Neuronal stem cell (in vitro differentiated cells): Measurements from ENCODE around the gene TRNP1. TPM values are rescaled to one million over a fixed set of nuclear protein-coding genes. Genes with fewer than 3 reads are reported as not detected.

Source experiments
- DNase-seq: peaks from one replicate; pipeline ENCODE4 v3.0.0-alpha.2; 2013; ENCODE audit warnings: low spot score
- H2AFZ ChIP-seq: one replicate; pipeline ENCODE4 v1.6.1; 2013; ENCODE audit warnings: mild to moderate bottlenecking, low read length, inconsistent platforms
- H2AK5ac ChIP-seq: 2 replicates; pipeline ENCODE4 v1.6.1; 2013; ENCODE audit warnings: low read depth, mild to moderate bottlenecking, inconsistent platforms, low read length, moderate library complexity, mixed read lengths
- H2BK120ac ChIP-seq: 2 replicates; pipeline ENCODE4 v1.6.1; 2013; ENCODE audit warnings: low read depth, mild to moderate bottlenecking, inconsistent platforms, low read length, moderate library complexity, mixed read lengths
- H2BK12ac ChIP-seq: one replicate; pipeline ENCODE4 v1.6.1; 2013; ENCODE audit warnings: low read length, inconsistent platforms
- H2BK15ac ChIP-seq: 2 replicates; pipeline ENCODE4 v1.6.1; 2013; ENCODE audit warnings: mild to moderate bottlenecking, low read length, inconsistent platforms, mixed read lengths
- H2BK5ac ChIP-seq: one replicate; pipeline ENCODE4 v1.6.1; 2013; ENCODE audit warnings: inconsistent platforms, mild to moderate bottlenecking, low read length, moderate library complexity
- H3K14ac ChIP-seq: one replicate; pipeline ENCODE4 v1.6.1; 2013; ENCODE audit warnings: low read length, inconsistent platforms
- H3K18ac ChIP-seq: 2 replicates; pipeline ENCODE4 v1.6.1; 2013; ENCODE audit warnings: low read length, inconsistent platforms
- H3K23ac ChIP-seq: 2 replicates; pipeline ENCODE4 v1.6.1; 2013; ENCODE audit warnings: low read depth, mild to moderate bottlenecking, mixed read lengths, low read length, inconsistent platforms; ENCODE audit not compliant: poor library complexity
- H3K27ac ChIP-seq: replicated peaks from 3 replicates; pipeline ENCODE4 v1.5.1; 2013; ENCODE audit warnings: low read length, inconsistent platforms
- H3K27me3 ChIP-seq, 3 experiments: 2 replicates each; pipeline ENCODE4 v1.6.1; 2013; ENCODE audit warnings: low read length in 3 of 3, mild to moderate bottlenecking in 2 of 3, inconsistent platforms in 1 of 3, low read depth in 1 of 3, mixed read lengths in 1 of 3, moderate library complexity in 1 of 3; ENCODE audit not compliant: control insufficient read depth in 3 of 3, insufficient read depth in 3 of 3
- H3K36me3 ChIP-seq, 2 donors: replicated peaks in 1 of 2; 2 replicates each; pipeline ENCODE4 v1.6.1; 2013; ENCODE audit warnings: low read length in 2 of 2; ENCODE audit not compliant: control insufficient read depth in 2 of 2, insufficient read depth in 2 of 2
- H3K4ac ChIP-seq: 2 replicates; pipeline ENCODE4 v1.6.1; 2013; ENCODE audit warnings: inconsistent platforms, mild to moderate bottlenecking, low read length, moderate library complexity
- H3K4me1 ChIP-seq, 2 donors: 1 replicate in 1 of 2; 2 replicates in 1 of 2; pipeline ENCODE4 v1.6.1; 2013; ENCODE audit warnings: low read length in 2 of 2, low read depth in 1 of 2; ENCODE audit not compliant: control insufficient read depth in 2 of 2, insufficient read depth in 1 of 2
- H3K4me2 ChIP-seq: one replicate; pipeline ENCODE4 v1.6.1; 2013; ENCODE audit warnings: mild to moderate bottlenecking, low read length, inconsistent platforms; ENCODE audit not compliant: insufficient read depth, poor library complexity, severe bottlenecking
- H3K4me3 ChIP-seq, 2 donors: 2 replicates each; pipeline ENCODE4 v1.5.1; 2013; ENCODE audit warnings: low read length in 2 of 2, mild to moderate bottlenecking in 2 of 2, inconsistent platforms in 1 of 2, moderate library complexity in 1 of 2
- H3K79me1 ChIP-seq: one replicate; pipeline ENCODE4 v1.6.1; 2013; ENCODE audit warnings: low read depth, mild to moderate bottlenecking, inconsistent platforms, low read length, moderate library complexity
- H3K9ac ChIP-seq: one replicate; pipeline ENCODE4 v1.6.1; 2013; ENCODE audit warnings: mild to moderate bottlenecking, low read depth, low read length, inconsistent platforms; ENCODE audit not compliant: poor library complexity
- H3K9me3 ChIP-seq, 2 donors: replicated peaks in 1 of 2; 2 replicates each; pipeline versions ENCODE3 to v1.6.1; 2013; ENCODE audit warnings: low read length in 2 of 2, mild to moderate bottlenecking in 2 of 2, inconsistent platforms in 1 of 2, low read depth in 1 of 2, mixed read lengths in 1 of 2, moderate library complexity in 1 of 2; ENCODE audit not compliant: control insufficient read depth in 2 of 2, insufficient read depth in 1 of 2
- H4K8ac ChIP-seq: one replicate; pipeline ENCODE4 v1.6.1; 2013; ENCODE audit warnings: low read depth, mild to moderate bottlenecking, inconsistent platforms, low read length, moderate library complexity
- H4K91ac ChIP-seq: one replicate; pipeline ENCODE4 v1.6.1; 2013; ENCODE audit warnings: low read length, low read depth, mild to moderate bottlenecking, inconsistent platforms; ENCODE audit not compliant: poor library complexity
- WGBS, 2 donors: extraction: QIAGEN DNeasy Blood & Tissue Kit; methylation state at CpG; one replicate each; pipeline ENCODE4 v1.1.7; 2013; ENCODE audit warnings: missing lambda C conversion rate in 2 of 2, mixed read lengths in 1 of 2; ENCODE audit not compliant: insufficient read length in 2 of 2, insufficient replicate concordance in 1 of 2; ENCODE audit errors: extremely low coverage in 2 of 2; 5-methylcytosine and 5-hydroxymethylcytosine counted together
- polyA plus RNA-seq, 2 experiments: library from polyadenylated mRNA; stranded (reverse); fragments of 200-250 nt; gene quantifications; one replicate each; pipeline ENCODE4 v1.2.3, GENCODE V29; 2013

The TRNP1 gene, protein sequence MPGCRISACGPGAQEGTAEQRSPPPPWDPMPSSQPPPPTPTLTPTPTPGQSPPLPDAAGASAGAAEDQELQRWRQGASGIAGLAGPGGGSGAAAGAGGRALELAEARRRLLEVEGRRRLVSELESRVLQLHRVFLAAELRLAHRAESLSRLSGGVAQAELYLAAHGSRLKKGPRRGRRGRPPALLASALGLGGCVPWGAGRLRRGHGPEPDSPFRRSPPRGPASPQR
- polyA plus RNA-seq (2013, experiment 1 of 2), result 1.3 TPM
- polyA plus RNA-seq (2013, experiment 2 of 2), result 1.3 TPM

DNA sequence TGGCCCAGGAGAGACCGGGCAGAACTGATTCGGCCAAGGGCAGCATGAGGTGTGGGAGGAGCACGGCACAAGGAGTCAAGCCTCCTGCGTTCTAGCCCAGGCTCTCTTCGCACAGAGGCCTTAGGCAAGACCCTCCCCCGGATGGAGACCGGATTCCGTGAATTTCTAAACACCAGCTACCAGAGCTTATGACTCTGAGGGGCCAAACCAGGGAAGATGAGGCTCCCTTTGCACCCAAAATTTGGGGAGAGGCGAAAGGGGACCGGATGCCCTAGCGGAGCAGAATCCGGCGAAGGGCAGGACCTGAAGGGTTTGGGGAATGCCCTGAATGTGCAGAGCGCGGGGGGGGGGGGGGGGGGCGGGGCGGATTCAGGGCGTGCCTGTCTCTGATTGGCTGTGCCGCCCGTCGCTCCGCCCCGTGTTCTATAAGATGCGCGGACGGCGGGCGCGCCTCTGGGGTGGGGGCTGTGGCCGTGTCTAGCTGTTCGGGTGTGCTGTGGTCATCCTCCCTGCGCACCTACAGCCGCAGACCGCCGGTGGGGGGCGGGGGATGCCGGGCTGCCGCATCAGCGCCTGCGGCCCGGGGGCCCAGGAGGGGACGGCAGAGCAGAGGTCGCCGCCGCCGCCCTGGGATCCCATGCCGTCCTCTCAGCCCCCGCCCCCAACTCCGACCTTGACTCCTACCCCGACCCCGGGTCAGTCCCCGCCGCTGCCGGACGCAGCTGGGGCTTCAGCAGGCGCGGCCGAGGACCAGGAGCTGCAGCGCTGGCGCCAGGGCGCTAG, at the start of gene TRNP1:
TRNP1 (plus strand) TSS at position 456 of the 783 bp plus-strand sequence; CDS start at position 551, 95 bp downstream.
- no peak within 1 kb of the TSS for H2BK5ac ChIP-seq
- peak; percentile 72 for DNase-seq

GRCh38 chr1:26945138-26945537, 48.4 kb upstream of the TRNP1 start:
- WGBS, 2 donors, result no CpG with 5 or more reads among the region's 2 CpGs
- no peak overlapping the region for H3K9ac ChIP-seq
- no peak overlapping the region for H2BK15ac ChIP-seq
- no peak overlapping the region for H3K4ac ChIP-seq
- no peak overlapping the region for H3K27ac ChIP-seq
- no peak overlapping the region for H2BK12ac ChIP-seq
- H3K79me1 ChIP-seq, result peaks cover 4% of the 10 kb centered on the region
- peaks cover 42 to 60% of the 10 kb centered on the region in 2 donors for H3K36me3 ChIP-seq
- no peaks in the 10 kb centered on the region for H3K4me1 ChIP-seq
- H2BK5ac ChIP-seq, result no peak overlapping the region
- no peak overlapping the region for H3K4me3 ChIP-seq
- H2BK120ac ChIP-seq, result no peak overlapping the region
- no peak overlapping the region for H3K14ac ChIP-seq
- no peak overlapping the region for H3K4me2 ChIP-seq
- H4K91ac ChIP-seq, result no peak overlapping the region
- H3K27me3 ChIP-seq, result no peaks in the 10 kb centered on the region
- H4K8ac ChIP-seq, result no peak overlapping the region
- no peak overlapping the region for H2AFZ ChIP-seq
- no peak overlapping the region for H2AK5ac ChIP-seq
- H3K18ac ChIP-seq, result no peak overlapping the region
- no peak for DNase-seq
- peaks cover 0 to 4% of the 10 kb centered on the region in 2 donors for H3K9me3 ChIP-seq
- H3K23ac ChIP-seq, result no peak overlapping the region

More for the DNA sequence above, at the start of gene TRNP1:
- no peak within 1 kb of the TSS for H4K8ac ChIP-seq
- WGBS, 2 donors, result no CpG with 5 or more reads among the region's 61 CpGs
- peak within 1 kb of the TSS; percentile 55 to 81 for H3K4me3 ChIP-seq
- H2AK5ac ChIP-seq, result no peak within 1 kb of the TSS
- no peak within 1 kb of the TSS for H3K4ac ChIP-seq
- H3K14ac ChIP-seq, result no peak within 1 kb of the TSS
- H2BK120ac ChIP-seq, result no peak within 1 kb of the TSS
- peaks cover 0 to 2% of the 10 kb centered on the region in 2 donors for H3K36me3 ChIP-seq
- peak within 1 kb of the TSS; percentile 100 for H3K23ac ChIP-seq
- H3K27ac ChIP-seq, result no peak within 1 kb of the TSS
- H3K9me3 ChIP-seq, result no peaks in the 10 kb centered on the region
- no peak within 1 kb of the TSS for H2BK15ac ChIP-seq
- H3K79me1 ChIP-seq, result no peaks in the 10 kb centered on the region
- H4K91ac ChIP-seq, result no peak within 1 kb of the TSS
- no peak within 1 kb of the TSS for H2BK12ac ChIP-seq
- peaks cover 8 to 26% of the 10 kb centered on the region in 2 donors for H3K4me1 ChIP-seq
- peak within 1 kb of the TSS; percentile 92 for H3K18ac ChIP-seq
- H3K27me3 ChIP-seq, result peaks cover 5 to 53% (median 16%) of the 10 kb centered on the region in 3 experiments
- peak within 1 kb of the TSS; percentile 88 for H3K9ac ChIP-seq
- peak within 1 kb of the TSS; percentile 88 for H2AFZ ChIP-seq
- H3K4me2 ChIP-seq, result peak within 1 kb of the TSS; percentile 96

GRCh38 chr1:26945728-26946127, 47.8 kb upstream of the TRNP1 start:
- Histone ChIP-seq H3K4me3 (no peak overlapping the region), H2BK12ac (no peak overlapping the region), H3K36me3 (peaks cover 42 to 60% of the 10 kb centered on the region in 2 donors), H3K4ac (no peak overlapping the region), H3K4me2 (no peak overlapping the region), H2BK15ac (no peak overlapping the region), H2BK120ac (no peak overlapping the region), H3K23ac (no peak overlapping the region), H2BK5ac (no peak overlapping the region), H3K9me3 (peaks cover 0 to 4% of the 10 kb centered on the region in 2 donors), H3K27me3 (no peaks in the 10 kb centered on the region), H4K91ac (no peak overlapping the region), H2AFZ (no peak overlapping the region), H2AK5ac (no peak overlapping the region), H3K18ac (no peak overlapping the region), H3K14ac (no peak overlapping the region), H4K8ac (no peak overlapping the region), H3K27ac (no peak overlapping the region), H3K4me1 (no peaks in the 10 kb centered on the region), H3K9ac (no peak overlapping the region), H3K79me1 (peaks cover 4% of the 10 kb centered on the region)
- DNase-seq, result no peak
- no CpG with 5 or more reads among the region's 8 CpGs for WGBS, 2 donors

- H2BK15ac ChIP-seq, result no peak overlapping the region
- H3K27me3 ChIP-seq, result no peaks in the 10 kb centered on the region
- no peak overlapping the region for H3K27ac ChIP-seq
- peaks cover 41 to 57% of the 10 kb centered on the region in 2 donors for H3K36me3 ChIP-seq
- peaks cover 4% of the 10 kb centered on the region for H3K79me1 ChIP-seq
- no peak overlapping the region for H3K4me2 ChIP-seq
- no peak overlapping the region for H3K4ac ChIP-seq
- no peak overlapping the region for H3K18ac ChIP-seq
- no peak overlapping the region for H3K4me3 ChIP-seq
- no peaks in the 10 kb centered on the region for H3K4me1 ChIP-seq
- no peak overlapping the region for H2BK120ac ChIP-seq
- H3K23ac ChIP-seq, result no peak overlapping the region
- H3K9me3 ChIP-seq, result peaks cover 0 to 4% of the 10 kb centered on the region in 2 donors
- no CpG with 5 or more reads among the region's 4 CpGs for WGBS, 2 donors
- H2AFZ ChIP-seq, result no peak overlapping the region
- no peak overlapping the region for H4K91ac ChIP-seq
- no peak overlapping the region for H4K8ac ChIP-seq
- no peak for DNase-seq
- H2BK12ac ChIP-seq, result no peak overlapping the region
- H3K9ac ChIP-seq, result no peak overlapping the region
- H2AK5ac ChIP-seq, result no peak overlapping the region
- no peak overlapping the region for H2BK5ac ChIP-seq
- no peak overlapping the region for H3K14ac ChIP-seq
These were observed 47.2 kb upstream of the TRNP1 start for GRCh38 chr1:26946270-26946669.
